Left cardiac atrium (tissue), 4 donors: ENCODE data around the gene PAPSS2. TPM values are rescaled to one million over a fixed set of nuclear protein-coding genes. Genes with fewer than 3 reads are reported as not detected.
A peak's percentile ranks its signal among the peaks of the same experiment; 100 is the strongest.
"Not testable (repeated sequence)": the region's sequence is repeated elsewhere in the genome, so short reads cannot be mapped to it uniquely, and the experiment has no call there.

Experiments used
- ATAC-seq, 2 donors: fragments of 200-7000 bp; cut with Tn5 transposase; one replicate each; pipeline ENCODE4 v1.9.1; 2020; ENCODE audit warnings: mild to moderate bottlenecking in 2 of 2, moderate library complexity in 2 of 2
- DNase-seq: peaks from one replicate; pipeline ENCODE4 v3.0.0-alpha.2; 2020
- intact Hi-C, 2 donors: fragments of 100-400 bp; cut with DNase I; formaldehyde crosslinking; loops; one replicate each; pipeline versions ENCODE4 v1.14.1 to v1.15.1; 2022 to 2023
- total RNA-seq, 2 donors: library from RNA; stranded (reverse); fragmentation: NEBNext Ultra II Directional; extraction: Animal tissue kit (Norgen Biotek cat#: 25700); gene quantifications; one replicate each; pipeline ENCODE4 v1.2.1, GENCODE V29; 2021
- donor health status: DM: no; HTN: yes; CAD: no.
- donor health status: DM: no; HTN: yes; CAD: no; lungs with severe emphysema.
- donor health status: DM: yes; HTN: yes; CAD: no.
- donor health status: Dilated cardiomyopathy.

Gene PAPSS2
- total RNA-seq, 2 donors from 2014 or later: 14.7 to 24.0 TPM

DNA sequence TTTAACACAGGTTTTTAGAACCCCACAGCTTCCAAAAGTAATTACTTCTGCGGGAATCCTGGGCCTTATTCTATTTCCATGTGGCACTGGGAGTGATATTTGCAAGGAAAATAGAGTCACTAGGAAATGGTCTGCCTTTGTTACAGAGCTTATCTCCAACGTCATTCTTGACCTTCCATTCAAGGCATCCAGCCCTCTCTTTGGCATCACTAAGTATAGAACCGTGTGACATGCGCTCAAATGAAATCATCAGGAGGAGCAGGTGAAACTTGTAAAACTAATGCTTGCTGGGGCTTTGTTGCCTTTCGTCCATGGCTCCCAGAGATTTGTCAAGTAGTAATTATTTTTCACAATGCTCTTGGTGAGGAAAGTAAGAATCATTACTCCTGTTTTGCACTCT lies 73.4 kb downstream of the PAPSS2 start:
- intact Hi-C loops: no loop called here
- ATAC-seq: no peak

DNA sequence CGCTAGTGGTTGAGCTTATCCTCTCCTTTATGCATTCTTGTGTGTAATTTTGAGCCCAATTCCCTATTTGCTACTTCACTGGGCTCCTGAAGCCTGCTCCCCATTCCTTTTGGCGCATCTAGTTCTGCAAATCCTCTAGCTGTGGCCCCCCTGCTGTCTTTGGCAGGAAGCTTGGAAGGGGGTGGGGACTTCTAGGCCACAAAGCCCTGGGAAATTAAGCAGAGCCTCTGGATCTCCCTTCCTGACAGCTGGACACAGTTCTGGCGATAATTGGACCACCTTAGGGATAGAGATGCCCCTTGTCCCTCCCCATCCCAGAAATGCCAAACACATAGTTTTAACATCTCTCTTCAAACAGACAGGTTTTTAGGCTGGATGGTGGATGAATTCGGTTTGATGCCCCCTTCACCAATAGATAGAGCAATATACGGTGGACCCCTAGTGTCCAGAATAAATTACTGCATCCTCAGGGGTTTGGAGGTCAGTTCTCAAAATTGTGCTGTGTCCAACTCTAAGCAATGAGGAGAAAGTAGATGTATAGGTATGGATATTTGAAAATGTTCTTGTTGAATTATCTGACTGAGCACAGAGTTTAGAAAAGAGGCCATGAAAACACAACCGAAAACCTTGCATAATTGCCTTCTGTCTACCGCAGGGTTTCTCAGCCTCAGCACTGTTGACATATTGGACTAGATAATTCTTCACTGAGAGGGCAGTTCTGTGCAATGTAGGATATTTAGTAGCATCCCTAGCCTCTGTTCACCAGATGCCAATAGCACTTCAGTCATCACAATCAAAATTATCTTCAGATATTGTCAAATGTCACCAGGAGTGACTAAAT lies 75.5 kb downstream of the PAPSS2 start:
- intact Hi-C loops: loop anchor here (1.0 to 5.0 kb wide), 3 partner anchors 78 to 203 kb away; partner anchors contain the start of gene PAPSS2 (in 1 of the 2)
- ATAC-seq: peak; percentile 73 to 76
- DNase-seq: no peak

More for the DNA sequence above, 73.4 kb downstream of the PAPSS2 start:
- DNase-seq: no peak

DNA sequence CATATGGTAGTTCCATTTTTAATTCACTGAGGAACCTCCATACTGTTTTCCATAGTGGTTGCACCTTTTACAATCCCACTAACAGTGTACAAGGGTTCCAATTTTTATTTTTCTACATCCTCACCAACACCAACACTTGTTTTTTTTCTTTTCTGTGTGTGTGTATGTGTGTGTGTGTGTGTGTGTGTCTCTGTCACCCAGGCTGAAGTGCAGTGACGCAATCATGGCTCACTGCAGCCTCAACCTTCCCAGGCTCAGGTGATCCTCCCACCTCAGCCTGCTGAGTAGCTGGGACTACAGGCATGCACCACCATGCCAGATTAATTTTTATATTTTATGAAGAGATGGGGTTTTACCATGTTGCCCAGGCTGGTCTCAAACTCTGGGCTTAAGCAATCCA lies 78.6 kb downstream of the PAPSS2 start:
- not testable (repeated sequence) for DNase-seq, ATAC-seq
- intact Hi-C loops: loop anchor here (5.0 kb wide), 2 partner anchors 81 to 206 kb away; partner anchors contain the start of gene PAPSS2 (in 1 of the 2)

DNA sequence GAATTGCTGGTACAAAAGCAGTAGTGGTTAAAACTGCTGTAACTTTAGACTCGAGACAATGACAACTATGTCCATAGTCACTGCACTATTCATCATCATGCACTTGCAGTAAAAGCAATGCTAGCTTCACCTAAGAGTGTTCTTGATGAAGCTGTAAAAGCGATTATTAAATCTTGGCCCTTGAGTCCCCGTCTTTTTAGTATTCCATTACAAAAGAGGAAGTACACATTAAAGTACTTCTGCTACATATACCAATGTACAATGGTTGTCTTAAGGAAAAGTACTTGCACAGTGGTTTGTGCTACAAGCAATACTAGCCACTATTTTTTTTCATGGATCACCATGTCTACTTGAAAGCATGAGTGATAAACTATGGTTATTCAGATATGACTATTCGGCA lies 80.0 kb downstream of the PAPSS2 start:
- DNase-seq (no peak), ATAC-seq (no peak)
- intact Hi-C loops: loop anchor here (5.0 kb wide), 2 partner anchors 82 to 207 kb away; partner anchors contain the start of gene PAPSS2 (in 1 of the 2)

DNA sequence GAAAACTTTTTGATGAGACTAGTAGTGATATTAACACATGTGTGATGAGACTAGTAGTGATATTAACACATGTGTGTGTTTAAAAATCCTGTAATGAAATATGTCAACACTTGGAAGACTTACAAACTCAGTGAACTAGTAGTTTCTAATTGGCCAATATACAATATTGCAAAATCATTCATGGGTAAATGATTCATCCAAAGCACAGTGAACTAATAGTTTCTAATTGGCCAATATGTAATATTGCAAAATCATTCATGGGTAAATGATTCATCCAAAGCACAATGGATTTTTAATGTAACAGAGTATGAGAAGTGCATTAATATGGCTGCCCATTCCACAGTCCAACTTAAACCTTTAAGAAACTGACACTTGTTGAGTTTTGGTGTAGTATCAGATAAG lies 80.6 kb downstream of the PAPSS2 start:
- DNase-seq: no peak
- intact Hi-C loops: no loop called here
- peak; percentile 53 to 69 for ATAC-seq

DNA sequence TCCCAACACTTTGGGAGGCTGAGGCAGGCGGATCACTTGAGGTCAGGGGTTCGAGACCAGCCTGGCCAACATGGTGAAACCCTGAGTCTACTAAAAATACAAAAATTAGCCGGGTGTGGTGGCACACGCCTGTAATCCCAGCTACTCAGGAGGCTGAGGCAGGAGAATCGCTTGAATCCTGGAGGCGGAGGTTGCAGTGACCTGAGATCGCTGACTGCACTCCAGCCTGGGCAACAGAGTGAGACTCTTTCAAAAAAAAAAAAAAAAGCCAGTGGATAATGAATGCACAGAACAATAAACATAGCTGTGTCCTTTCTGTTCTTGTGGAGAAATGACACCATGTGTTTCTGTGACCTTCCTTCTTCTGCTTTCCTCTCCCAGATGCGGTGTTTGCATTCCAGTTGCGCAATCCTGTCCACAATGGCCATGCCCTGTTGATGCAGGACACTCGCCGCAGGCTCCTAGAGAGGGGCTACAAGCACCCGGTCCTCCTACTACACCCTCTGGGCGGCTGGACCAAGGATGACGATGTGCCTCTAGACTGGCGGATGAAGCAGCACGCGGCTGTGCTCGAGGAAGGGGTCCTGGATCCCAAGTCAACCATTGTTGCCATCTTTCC lies 83.4 kb downstream of the PAPSS2 start:
- intact Hi-C loops, DNase-seq: not testable (repeated sequence)
- ATAC-seq: peak in 1 of 2 donors; percentile 11

DNA sequence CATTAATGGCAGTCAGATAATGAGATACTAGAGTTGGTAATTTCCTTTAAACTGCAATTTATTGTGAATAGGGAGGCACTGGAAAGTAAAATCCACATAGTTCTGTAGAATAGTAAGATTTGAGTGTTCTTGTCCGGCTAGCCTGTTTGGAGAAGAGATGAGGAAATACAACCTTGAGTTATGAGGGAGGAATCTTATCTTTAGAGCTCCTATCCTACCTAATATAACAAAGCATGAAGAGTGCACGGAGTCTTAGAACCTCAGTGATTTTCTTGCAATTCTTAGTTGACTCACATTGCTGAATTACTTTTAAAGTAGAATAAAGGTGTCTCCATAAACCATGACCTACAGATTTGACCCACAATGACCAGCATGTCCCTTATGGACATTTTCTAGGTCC lies 84.9 kb downstream of the PAPSS2 start:
- intact Hi-C loops: no loop called here
- no peak for ATAC-seq

DNA sequence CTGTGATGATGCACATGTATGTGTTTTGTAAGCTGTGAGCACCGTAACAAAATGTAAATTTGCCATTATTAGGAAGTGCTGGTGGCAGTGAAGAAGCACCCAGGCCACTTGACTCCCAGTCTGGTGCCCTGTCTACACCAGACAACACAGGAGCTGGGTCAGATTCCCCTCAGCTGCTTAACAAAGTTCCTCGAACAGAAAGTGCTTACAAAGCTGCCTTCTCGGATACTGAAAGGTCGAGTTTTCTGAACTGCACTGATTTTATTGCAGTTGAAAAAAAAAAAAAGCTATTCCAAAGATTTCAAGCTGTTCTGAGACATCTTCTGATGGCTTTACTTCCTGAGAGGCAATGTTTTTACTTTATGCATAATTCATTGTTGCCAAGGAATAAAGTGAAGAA lies 87.2 kb downstream of the PAPSS2 start:
- DNase-seq: no peak
- intact Hi-C loops: no loop called here
- ATAC-seq: no peak

More for the DNA sequence above, 84.9 kb downstream of the PAPSS2 start:
- DNase-seq: no peak

DNA sequence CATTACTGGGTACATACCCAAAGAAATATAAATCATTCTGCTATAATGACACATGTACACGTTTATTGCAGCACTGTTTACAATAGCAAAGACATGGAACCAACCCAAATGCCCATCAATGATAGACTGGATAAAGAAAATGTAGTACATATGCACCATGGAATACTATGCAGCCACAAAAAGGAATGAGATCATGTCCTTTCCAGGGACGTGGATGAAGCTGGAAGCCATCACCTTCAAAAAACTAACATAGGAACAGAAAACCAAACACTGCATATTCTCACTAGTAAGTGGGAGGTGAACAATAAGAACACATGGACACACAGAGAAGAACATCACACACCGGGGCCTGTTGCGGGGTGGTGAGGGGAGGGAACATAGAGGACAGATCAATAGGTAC lies 88.6 kb downstream of the PAPSS2 start:
- intact Hi-C loops, ATAC-seq: not testable (repeated sequence)

DNA sequence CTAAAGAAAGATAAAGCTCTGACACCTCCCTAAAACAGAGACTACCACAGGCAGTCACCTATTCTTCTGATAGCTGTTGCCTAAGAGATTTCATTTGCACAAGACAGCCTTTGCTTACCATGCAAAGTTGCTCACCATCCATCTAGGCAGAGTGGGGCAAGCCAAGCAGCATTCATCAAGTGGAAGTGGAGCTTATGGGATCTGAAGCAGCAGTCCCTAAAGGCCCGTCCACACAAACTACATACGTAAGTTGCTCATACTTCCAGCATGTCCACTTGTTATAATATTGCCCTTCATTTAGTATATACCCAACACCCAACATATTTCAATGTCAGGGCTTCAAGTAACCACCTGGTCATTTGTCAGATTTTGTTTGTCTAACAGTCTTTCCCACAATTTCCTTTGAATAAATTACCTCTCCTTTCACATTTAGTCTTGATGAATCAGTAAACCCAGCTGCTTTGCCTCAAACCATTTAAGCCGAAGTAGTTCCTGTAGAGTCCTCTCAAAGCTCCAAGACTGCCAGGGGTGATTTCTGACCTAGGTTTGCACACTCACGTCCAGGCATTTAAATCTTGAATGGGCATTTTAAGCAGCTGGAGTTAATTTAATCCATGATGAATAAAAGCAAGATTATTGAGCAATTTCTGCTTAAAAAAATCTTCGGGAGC lies 90.5 kb downstream of the PAPSS2 start:
- ATAC-seq (peak; percentile 50 to 82), DNase-seq (no peak)
- intact Hi-C loops: no loop called here

More for the DNA sequence above, 88.6 kb downstream of the PAPSS2 start:
- not testable (repeated sequence) for DNase-seq

DNA sequence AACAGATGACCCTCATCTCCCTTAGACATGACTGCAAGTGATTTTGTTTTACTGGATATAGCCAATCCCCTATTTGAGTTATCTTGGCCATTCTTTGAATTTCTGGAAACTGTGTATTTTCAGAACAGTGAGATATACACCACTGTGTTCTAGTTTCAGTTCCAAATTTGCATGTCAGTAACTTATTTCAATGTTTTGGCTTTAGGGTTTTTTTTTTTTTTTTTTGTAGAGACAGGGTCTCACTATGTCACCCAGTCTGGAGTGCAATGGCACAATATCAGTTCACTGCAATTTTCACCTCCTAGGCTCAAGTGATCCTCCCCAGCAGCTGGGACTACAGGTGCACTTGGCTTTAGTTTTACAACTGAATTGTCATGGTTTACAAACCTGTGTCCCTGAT lies 91.1 kb downstream of the PAPSS2 start:
- DNase-seq (no peak), ATAC-seq (no peak)
- intact Hi-C loops: no loop called here

DNA sequence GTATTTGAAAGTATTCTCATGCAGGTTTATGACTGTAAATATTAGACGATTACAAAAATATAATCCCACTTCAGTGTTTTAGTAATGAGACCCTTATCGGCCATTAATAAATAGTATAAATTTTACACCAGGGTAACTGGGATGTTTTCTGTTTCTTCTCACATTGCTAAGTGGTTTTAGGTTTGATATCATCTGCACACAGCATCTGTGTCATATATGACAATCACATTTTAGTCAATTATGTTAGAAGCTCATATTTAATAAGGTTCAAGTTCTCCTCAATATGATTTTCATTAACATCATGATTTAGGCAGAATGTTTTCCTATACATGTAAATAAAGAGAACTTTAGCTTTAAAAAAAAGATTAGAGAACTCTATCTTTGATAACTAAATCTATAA lies 91.6 kb downstream of the PAPSS2 start:
- DNase-seq: no peak
- no peak for ATAC-seq
- intact Hi-C loops: no loop called here

DNA sequence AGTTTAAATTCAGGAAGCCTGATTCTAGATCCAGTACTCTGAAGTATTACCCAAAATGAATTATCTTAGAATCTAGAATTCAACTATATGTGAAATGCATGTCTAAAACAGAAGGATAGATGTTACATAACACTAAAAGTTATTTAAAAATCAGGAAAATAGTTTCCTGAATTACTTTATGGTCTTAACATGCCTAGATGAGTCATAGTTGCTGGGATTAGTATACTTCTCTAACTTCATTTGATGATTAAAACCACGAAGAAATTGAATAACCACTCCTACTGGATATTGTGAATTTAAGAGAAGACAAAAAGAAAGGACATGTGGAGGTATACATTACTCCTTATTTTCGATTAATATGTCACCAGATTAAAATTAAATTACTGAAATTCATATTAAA lies 92.9 kb downstream of the PAPSS2 start:
- ATAC-seq (no peak), DNase-seq (no peak)
- intact Hi-C loops: no loop called here

DNA sequence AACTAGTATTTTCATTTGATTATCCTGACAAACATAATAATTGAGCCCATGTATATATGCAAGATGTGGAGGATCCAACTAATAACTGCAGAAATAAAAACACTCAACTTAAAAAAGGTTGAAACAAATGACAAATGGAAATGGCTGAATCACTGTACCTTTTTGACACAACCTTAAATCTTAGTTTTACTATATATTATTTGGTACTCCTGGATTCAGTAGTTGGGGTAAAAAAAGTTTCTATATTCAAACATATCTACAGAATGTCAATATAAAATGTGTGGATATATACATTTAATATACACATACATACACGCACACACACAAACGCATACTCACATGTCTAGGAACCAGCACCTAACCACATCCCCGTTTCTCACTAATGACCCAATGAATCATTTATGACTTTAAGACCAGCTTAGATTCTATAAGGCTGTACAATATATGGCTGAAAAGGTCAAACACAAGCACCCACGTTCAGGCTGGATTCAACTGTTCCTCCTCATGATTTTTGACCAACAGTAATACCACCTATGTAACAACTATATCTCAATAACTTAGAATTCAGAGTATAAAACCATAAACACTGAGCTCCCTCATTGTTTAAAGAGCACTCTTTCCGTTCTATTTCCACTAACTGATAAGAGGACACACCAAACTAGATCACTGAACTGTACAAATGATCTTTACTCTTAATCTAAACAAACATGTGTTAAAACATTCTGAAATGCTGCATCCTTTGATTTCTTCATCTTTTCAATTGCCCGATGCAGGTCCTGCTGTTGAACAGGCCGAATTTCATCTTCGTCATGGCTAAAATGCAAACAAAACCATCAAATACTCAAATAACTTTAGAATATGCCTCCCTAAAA lies 94.6 kb downstream of the PAPSS2 start:
- intact Hi-C loops: no loop called here
- DNase-seq (no peak), ATAC-seq (no peak)

DNA sequence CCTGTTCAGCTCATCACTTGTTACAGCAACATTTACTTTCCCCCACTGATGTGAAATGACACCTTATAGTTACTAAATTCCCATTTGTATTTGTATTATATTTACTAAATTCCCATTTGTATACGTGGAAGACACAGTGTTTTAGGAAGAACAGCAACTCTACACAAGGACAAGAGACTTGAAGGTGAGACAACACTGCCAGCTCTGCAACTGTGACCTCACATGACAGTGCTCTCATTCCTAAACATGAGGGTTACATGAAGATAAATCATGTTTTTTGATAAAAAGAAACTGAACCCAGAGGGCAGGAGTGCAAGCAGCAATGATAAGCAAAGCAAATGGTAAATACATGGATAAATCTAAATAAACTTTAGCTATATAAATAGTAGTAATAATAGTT lies 98.0 kb downstream of the PAPSS2 start:
- DNase-seq (no peak), ATAC-seq (no peak)
- intact Hi-C loops: no loop called here

DNA sequence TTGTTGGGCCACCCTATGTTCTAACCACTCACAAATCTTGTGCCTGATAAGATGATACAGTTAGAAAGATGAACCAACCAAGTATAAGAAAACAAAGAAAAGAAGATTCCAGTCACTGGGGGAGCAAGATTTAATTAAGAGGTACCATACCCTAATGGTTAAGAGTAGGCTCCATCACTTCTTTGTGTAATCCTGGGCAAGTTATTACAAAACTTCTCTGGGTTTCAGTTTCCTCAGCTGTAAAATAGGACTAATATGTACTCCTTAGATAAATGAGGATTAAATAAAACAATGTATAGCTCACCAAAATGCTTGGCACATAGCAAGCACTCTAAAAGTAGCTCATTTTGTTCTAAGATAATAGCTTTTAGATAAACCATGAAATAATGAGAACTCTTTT lies 99.9 kb downstream of the PAPSS2 start:
- no peak for DNase-seq
- intact Hi-C loops: no loop called here
- ATAC-seq: no peak

DNA sequence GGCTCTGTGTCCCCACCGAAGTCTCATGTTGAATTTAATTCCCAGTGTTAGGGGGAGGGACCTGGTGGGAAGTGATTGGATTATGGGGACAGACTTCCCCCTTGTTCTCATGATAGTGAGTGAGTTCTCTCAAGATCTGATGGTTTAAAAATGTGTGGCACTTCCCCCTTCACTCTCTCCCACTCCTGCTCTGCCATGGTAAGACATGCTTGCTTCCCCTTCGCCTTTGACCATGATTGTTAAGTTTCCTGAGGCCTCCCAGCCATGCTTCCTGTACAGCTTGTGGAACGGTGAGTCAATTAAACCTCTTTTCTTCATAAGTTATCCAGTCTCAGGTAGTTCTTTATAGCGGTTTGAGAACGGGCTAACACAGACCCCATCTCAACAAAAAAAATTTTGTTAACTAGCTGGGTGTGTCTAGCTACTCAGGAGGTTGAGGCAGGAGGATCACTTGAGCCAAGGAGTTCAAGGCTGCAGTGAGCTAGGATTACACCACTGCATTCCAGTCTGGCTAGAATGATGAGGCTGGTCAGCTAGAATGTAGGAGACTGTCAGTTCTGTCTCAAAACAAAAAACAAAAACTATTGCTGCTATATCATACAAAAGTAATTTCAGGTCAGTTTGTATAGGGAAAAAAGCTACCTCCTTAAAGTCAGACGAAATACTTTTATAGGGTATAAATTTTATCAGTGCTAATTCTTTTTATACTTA lies 100.7 kb downstream of the PAPSS2 start:
- intact Hi-C loops: no loop called here
- no peak for DNase-seq
- ATAC-seq: no peak

DNA sequence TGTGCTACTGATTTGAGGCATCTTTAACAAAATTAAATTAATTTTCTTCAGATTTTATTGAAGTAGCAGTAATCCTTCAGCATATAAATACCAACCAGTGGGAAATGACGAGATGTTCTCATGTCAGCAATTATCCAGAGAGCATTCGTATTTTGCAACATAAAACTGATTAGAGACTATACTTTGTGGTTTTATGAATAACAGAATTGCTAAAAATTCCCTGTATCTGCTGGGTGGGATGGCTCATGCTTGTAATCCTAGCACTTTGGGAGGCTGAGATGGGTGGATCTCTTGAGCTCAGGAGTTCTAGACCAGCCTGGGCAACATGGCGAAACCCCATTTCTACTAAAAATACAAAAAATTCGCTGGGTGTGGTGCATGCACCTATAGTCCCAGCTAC lies 101.5 kb downstream of the PAPSS2 start:
- ATAC-seq: no peak
- no peak for DNase-seq
- intact Hi-C loops: no loop called here
